Kidney (tissue), 14 donors: ENCODE data around the gene CIBAR2. TPM values are rescaled to one million over a fixed set of nuclear protein-coding genes. Genes with fewer than 3 reads are reported as not detected.

Experiments
- DNase-seq, 5 donors: peaks; one replicate each; pipeline ENCODE4 v3.0.0-alpha.2; 2013 to 2020
- FAIRE-seq: peaks from 2 replicates; lab custom pipeline; 2012; peaks lifted over from hg19 to GRCh38; lab: Jason Lieb, UNC
- H3K27ac ChIP-seq, 2 donors: one replicate each; pipeline ENCODE4 v1.7.0; 2013; ENCODE audit warnings: low read depth in 2 of 2, low read length in 2 of 2, inconsistent platforms in 1 of 2
- H3K27me3 ChIP-seq: one replicate; pipeline ENCODE4 v1.7.1; 2013; ENCODE audit warnings: low read length, inconsistent platforms; ENCODE audit not compliant: control insufficient read depth, insufficient read depth
- H3K36me3 ChIP-seq, 3 donors: one replicate each; pipeline versions ENCODE4 v1.7.0 to v1.7.1; 2013; ENCODE audit warnings: low read length in 3 of 3, control low read depth in 1 of 3, inconsistent platforms in 1 of 3; ENCODE audit not compliant: insufficient read depth in 3 of 3, control insufficient read depth in 2 of 3
- H3K4me1 ChIP-seq, 3 donors: one replicate each; pipeline versions ENCODE4 v1.7.0 to v1.7.1; 2013; ENCODE audit warnings: low read length in 3 of 3, inconsistent platforms in 1 of 3, low read depth in 1 of 3; ENCODE audit not compliant: control insufficient read depth in 2 of 3, insufficient read depth in 2 of 3
- H3K4me3 ChIP-seq, 3 donors: one replicate each; pipeline versions ENCODE4 v1.7.0 to v1.8.1; 2013; ENCODE audit warnings: low read length in 3 of 3, control low read depth in 1 of 3, inconsistent platforms in 1 of 3
- H3K9ac ChIP-seq, 3 donors: one replicate each; pipeline versions ENCODE4 v1.7.0 to v1.7.1; 2013; ENCODE audit warnings: low read length in 3 of 3, control low read depth in 1 of 3, inconsistent platforms in 1 of 3
- H3K9me3 ChIP-seq, 3 donors: one replicate each; pipeline versions ENCODE4 v1.7.0 to v1.7.1; 2013; ENCODE audit warnings: low read length in 3 of 3, control low read depth in 1 of 3, inconsistent platforms in 1 of 3; ENCODE audit not compliant: control insufficient read depth in 2 of 3, insufficient read depth in 1 of 3
- CTCF ChIP-seq: IDR thresholded peaks from 3 replicates; pipeline ENCODE4 v1.5.1; 2012; ENCODE audit warnings: mild to moderate bottlenecking, moderate library complexity, borderline replicate concordance; ENCODE audit not compliant: insufficient read depth; ENCODE audit errors: extremely low read depth
- intact Hi-C: fragments of 100-400 bp; cut with DNase I; formaldehyde crosslinking; loops from one replicate; pipeline ENCODE4 v1.11.1; 2022
- polyA plus RNA-seq: library from polyadenylated mRNA; stranded (reverse); fragments of 350-450 nt; fragmentation: Illumina TruSeq; extraction: RNeasy Lipid Tissue Mini Kit (QIAGEN cat#74804); gene quantifications from one replicate; pipeline ENCODE4 v1.2.3, GENCODE V29; 2014; ENCODE audit warnings: low read depth, low replicate concordance; ENCODE audit not compliant: insufficient read depth
- total RNA-seq: library from RNA; stranded (reverse); fragmentation: NEBNext Ultra II Directional; extraction: Animal tissue kit (Norgen Biotek cat#: 25700); gene quantifications from one replicate; pipeline ENCODE4 v1.2.1, GENCODE V29; 2021
- donor health status: control.
- donor health status: control.
- donor health status: control.
- donor health status: control.
- donor health status: control.
- donor health status: DM: yes; HTN: yes; CAD: no.
- donor health status: Normal renal cell carcinoma (clear cell type).

The CIBAR2 gene
- total and polyA plus RNA-seq, 2 donors from 2014 or later: 1.6 TPM; not detected in 1

GRCh38 chr16:85052536-85052935, 59.7 kb downstream of the CIBAR2 start:
- H3K9me3 ChIP-seq: no peaks in the 10 kb centered on the region
- no peak overlapping the region for H3K4me3 ChIP-seq
- no peak for TF ChIP-seq CTCF
- H3K36me3 ChIP-seq: no peaks in the 10 kb centered on the region
- H3K27ac ChIP-seq: no peak overlapping the region
- no peaks in the 10 kb centered on the region for H3K27me3 ChIP-seq
- H3K4me1 ChIP-seq: peaks cover 0 to 17% (median 13%) of the 10 kb centered on the region in 3 donors
- no peak overlapping the region for H3K9ac ChIP-seq
- FAIRE-seq: no peak
- no peak for DNase-seq
- intact Hi-C loops: no loop called here

GRCh38 chr16:85051683-85052082, 60.6 kb downstream of the CIBAR2 start:
- Histone ChIP-seq H3K27ac (no peak overlapping the region), H3K4me1 (peaks cover 0 to 16% (median 13%) of the 10 kb centered on the region in 3 donors), H3K36me3 (no peaks in the 10 kb centered on the region), H3K9ac (no peak overlapping the region), H3K27me3 (no peaks in the 10 kb centered on the region), H3K4me3 (no peak overlapping the region), H3K9me3 (no peaks in the 10 kb centered on the region)
- intact Hi-C loops: no loop called here
- DNase-seq (peak in 1 of 5 donors; percentile 10), FAIRE-seq (no peak)
- no peak for TF ChIP-seq CTCF

- no peak overlapping the region for H3K4me3 ChIP-seq
- intact Hi-C loops: no loop called here
- no peaks in the 10 kb centered on the region for H3K36me3 ChIP-seq
- no peak for TF ChIP-seq CTCF
- DNase-seq (peak in 3 of 5 donors; percentile 21 to 43 (median 35)), FAIRE-seq (no peak)
- H3K27ac ChIP-seq: no peak overlapping the region
- H3K27me3 ChIP-seq: no peaks in the 10 kb centered on the region
- H3K4me1 ChIP-seq: peaks cover 0 to 13% (median 11%) of the 10 kb centered on the region in 3 donors
- no peaks in the 10 kb centered on the region for H3K9me3 ChIP-seq
- H3K9ac ChIP-seq: no peak overlapping the region
Measured at GRCh38 chr16:85051067-85051581, 61.1 kb downstream of the CIBAR2 start.
